ENCODE measurements around the gene CYB561D2.

DNA sequence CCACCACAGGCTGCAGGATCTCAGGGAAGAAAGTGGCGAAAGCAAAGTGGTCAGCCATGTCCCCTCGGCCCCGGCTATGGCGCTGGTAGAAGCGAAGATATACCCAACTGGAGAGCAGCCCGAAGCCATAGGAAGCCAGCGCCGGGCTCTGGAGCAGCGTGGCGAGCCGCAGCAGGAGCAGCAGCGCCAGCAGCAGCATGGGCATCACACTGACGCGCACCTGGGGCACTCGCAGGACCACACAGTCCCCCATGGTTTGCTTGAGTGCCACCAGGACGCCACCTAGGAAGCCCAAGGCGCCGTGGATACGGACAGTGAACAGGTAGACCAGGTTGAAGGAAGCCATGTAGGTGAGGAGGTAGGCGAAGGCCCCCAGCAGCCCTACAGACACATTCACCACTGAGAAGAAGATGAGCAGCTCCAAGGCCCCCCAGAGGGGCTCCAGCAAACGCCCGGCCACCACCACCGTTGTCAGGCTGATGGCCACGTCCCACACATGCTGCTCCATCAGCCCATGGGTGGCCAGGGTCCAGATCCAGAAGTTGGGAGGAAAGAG, 7.8 kb downstream of the CYB561D2 start:
- TF ChIP-seq CTCF (IDR thresholded peaks at IDR 0.05 in 4 of 5, conservative IDR thresholded peaks at IDR 0.05 in 1 of 5): no peak
- TF ChIP-seq POLR2A (IDR thresholded peaks at IDR 0.05): no peak

All from gastrocnemius medialis (tissue), 4 donors.